BLaER1 (cell line): Measurements from ENCODE around the gene XPR1.
"Not testable (repeated sequence)": the region's sequence is repeated elsewhere in the genome, so short reads cannot be mapped to it uniquely, and the experiment has no call there.

ENCODE experiments used
- H3K27ac ChIP-seq: shearing (Covaris generic); formaldehyde crosslinking; 2 replicates; pipeline ENCODE4 v1.8.1; 2022
- H3K27me3 ChIP-seq: shearing (Covaris generic); formaldehyde crosslinking; 2 replicates; pipeline ENCODE4 v1.8.1; 2022
- H3K36me3 ChIP-seq: shearing (Covaris generic); formaldehyde crosslinking; 2 replicates; pipeline ENCODE4 v1.8.1; 2022
- H3K4me1 ChIP-seq: shearing (Covaris generic); formaldehyde crosslinking; 2 replicates; pipeline ENCODE4 v1.8.1; 2022
- H3K4me2 ChIP-seq: shearing (Covaris generic); formaldehyde crosslinking; 2 replicates; pipeline ENCODE4 v1.8.1; 2022
- H3K4me3 ChIP-seq: shearing (Covaris generic); formaldehyde crosslinking; 2 replicates; pipeline ENCODE4 v1.8.1; 2022
- H3K9ac ChIP-seq: shearing (Covaris generic); formaldehyde crosslinking; 2 replicates; pipeline ENCODE4 v1.8.1; 2022
- H3K9me3 ChIP-seq: shearing (Covaris generic); formaldehyde crosslinking; 2 replicates; pipeline ENCODE4 v1.8.1; 2022
- H4K20me1 ChIP-seq: shearing (Covaris generic); formaldehyde crosslinking; 2 replicates; pipeline ENCODE4 v1.8.1; 2022
- Cebpa-rat ChIP-seq: shearing (Covaris generic); IDR thresholded peaks from 2 replicates; pipeline ENCODE4 v1.8.1; 2022

The XPR1 gene

DNA sequence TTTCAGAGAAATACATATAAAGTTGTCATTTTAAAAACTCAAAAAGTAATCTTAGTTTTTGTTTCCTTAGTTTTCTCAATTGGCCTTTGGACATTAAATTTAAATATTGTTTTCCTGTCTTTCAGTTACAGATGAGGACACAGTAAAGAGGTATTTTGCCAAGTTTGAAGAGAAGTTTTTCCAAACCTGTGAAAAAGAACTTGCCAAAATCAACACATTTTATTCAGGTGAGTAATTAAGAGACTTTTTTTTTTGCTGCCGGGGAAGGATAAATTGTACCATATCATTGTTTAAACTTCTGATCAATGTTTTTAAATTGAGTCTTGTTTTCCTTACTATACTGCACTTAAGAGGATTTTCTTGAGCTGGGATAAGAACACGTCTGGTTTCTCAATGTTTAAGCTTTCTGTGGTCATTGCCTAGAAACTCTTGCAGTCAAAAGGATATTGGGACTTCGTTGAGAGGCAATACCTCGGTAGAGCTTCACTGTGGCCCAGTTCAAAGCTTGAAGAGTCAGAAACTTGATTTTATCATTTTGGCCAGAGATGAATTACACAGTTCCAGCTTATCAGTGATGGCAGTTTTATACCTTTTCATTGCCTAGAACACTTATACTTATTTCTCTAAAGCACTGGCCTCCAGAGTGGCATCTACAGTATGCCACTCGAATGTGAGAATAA is 155.9 kb downstream of the XPR1 start:
- Histone ChIP-seq H4K20me1 (no peaks in the 10 kb centered on the region), H3K9ac (no peak overlapping the region), H3K4me1 (peaks cover 9% of the 10 kb centered on the region), H3K27ac (no peak overlapping the region), H3K27me3 (no peaks in the 10 kb centered on the region), H3K9me3 (no peaks in the 10 kb centered on the region), H3K36me3 (peaks cover 14% of the 10 kb centered on the region; the same call in 1 of the 2 replicates), H3K4me2 (no peak overlapping the region), H3K4me3 (no peak overlapping the region)
- TF ChIP-seq Cebpa-rat = no peak

DNA sequence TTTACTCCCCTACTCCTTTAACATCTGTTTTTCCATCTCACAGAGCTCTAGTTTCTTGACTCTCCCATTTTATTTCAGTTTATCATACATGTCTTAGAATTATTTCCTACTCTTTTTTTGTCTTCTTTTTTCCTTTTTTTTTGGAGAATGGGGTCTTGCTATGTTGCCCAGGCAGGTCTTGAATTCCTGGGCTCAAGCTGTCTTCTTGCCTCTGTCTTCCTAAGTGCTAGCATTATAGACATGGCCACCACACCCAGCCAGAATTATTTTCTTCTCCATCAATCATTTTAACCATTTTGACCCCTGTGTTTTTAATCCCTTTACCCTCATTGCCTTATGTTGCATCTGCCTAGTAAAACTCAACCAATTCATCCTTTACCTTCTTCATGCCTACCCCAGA is 157.6 kb downstream of the XPR1 start:
- no peak overlapping the region for H3K4me2 ChIP-seq
- H3K27ac ChIP-seq = no peak overlapping the region
- TF ChIP-seq Cebpa-rat = no peak
- no peaks in the 10 kb centered on the region for H4K20me1 ChIP-seq
- H3K27me3 ChIP-seq = no peaks in the 10 kb centered on the region
- peaks cover 9% of the 10 kb centered on the region for H3K4me1 ChIP-seq
- peaks cover 14% of the 10 kb centered on the region; the same call in 1 of the 2 replicates for H3K36me3 ChIP-seq
- H3K9ac ChIP-seq = no peak overlapping the region
- H3K4me3 ChIP-seq = no peak overlapping the region
- H3K9me3 ChIP-seq = no peaks in the 10 kb centered on the region

DNA sequence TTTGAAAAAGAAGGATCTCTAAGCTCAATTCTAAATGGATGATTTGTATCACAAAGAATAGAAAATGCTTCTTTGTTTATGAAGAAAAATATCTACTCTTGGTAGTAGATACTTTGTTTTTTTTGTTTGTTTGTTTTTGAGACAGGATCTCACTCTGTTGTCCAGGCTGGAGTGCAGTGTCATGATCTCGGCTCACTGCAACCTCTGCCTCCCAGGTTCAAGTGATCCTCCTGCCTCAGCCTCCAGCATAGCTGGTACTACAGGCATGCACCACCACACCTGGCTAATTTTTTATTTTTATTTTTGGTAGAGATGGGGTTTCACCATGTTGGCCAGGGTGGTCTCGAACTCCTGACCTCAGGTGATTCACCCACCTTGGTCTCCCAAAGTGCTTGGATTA is 159.3 kb downstream of the XPR1 start:
- H3K4me2 ChIP-seq, H3K4me3 ChIP-seq: not testable (repeated sequence)

DNA sequence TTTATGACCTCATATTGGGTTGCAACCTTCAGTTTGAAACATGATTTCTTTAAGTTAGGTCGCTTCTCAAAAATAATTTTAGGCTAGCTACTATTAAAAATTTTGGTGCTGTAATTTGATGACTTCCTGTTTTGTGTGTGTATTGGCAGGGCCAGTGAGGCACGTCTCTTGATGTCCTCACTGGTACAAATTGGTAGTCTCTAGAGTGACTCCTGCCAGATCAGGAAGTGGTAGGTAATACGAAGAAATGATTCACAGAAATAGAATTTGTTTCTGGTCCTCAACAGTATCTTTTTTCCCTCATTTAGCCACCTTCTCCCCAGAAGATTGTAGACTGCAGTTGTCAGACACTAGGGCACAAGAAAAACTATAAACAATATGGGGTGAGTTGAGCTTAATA is 160.0 kb downstream of the XPR1 start:
- H3K27me3 ChIP-seq = no peaks in the 10 kb centered on the region
- H3K4me3 ChIP-seq = no peak overlapping the region
- TF ChIP-seq Cebpa-rat = no peak
- peaks cover 9% of the 10 kb centered on the region for H3K4me1 ChIP-seq
- H3K36me3 ChIP-seq = peaks cover 14% of the 10 kb centered on the region; the same call in 1 of the 2 replicates
- no peaks in the 10 kb centered on the region for H4K20me1 ChIP-seq
- peak overlapping the region; percentile 39; the same call in 1 of the 2 replicates for H3K4me2 ChIP-seq
- H3K9ac ChIP-seq = no peak overlapping the region
- no peak overlapping the region for H3K27ac ChIP-seq
- no peaks in the 10 kb centered on the region for H3K9me3 ChIP-seq

More for the DNA sequence above, 159.3 kb downstream of the XPR1 start:
- H3K4me1 ChIP-seq, H4K20me1 ChIP-seq, H3K9ac ChIP-seq, H3K27ac ChIP-seq, H3K9me3 ChIP-seq, H3K27me3 ChIP-seq: not testable (repeated sequence)
- H3K36me3 ChIP-seq = peaks cover 14% of the 10 kb centered on the region; the same call in 1 of the 2 replicates

DNA sequence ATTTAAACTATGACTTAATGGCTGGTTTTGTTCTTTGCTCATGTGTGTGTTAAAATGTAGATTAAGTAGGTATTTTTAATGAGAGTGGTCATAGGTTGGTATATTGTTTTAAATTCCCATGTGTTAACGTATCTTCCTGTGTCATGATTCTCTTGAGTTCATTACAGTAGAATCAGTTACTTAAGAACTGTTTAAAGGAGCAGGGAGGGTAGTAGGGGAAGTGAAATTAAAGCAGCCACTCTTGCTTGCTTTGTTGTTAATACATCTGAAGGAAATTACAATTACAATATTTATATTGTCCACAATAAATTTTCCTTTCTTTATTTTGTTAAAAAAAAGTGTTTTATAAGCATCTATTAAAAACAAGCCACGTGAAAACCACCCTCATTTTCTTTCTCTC is 161.6 kb downstream of the XPR1 start:
- Histone ChIP-seq H3K27ac (no peak overlapping the region), H3K9ac (no peak overlapping the region), H3K27me3 (no peaks in the 10 kb centered on the region), H3K4me3 (no peak overlapping the region), H4K20me1 (no peaks in the 10 kb centered on the region), H3K36me3 (peaks cover 10% of the 10 kb centered on the region; the same call in 1 of the 2 replicates), H3K4me1 (peaks cover 9% of the 10 kb centered on the region), H3K4me2 (no peak overlapping the region), H3K9me3 (no peaks in the 10 kb centered on the region)
- no peak for TF ChIP-seq Cebpa-rat

DNA sequence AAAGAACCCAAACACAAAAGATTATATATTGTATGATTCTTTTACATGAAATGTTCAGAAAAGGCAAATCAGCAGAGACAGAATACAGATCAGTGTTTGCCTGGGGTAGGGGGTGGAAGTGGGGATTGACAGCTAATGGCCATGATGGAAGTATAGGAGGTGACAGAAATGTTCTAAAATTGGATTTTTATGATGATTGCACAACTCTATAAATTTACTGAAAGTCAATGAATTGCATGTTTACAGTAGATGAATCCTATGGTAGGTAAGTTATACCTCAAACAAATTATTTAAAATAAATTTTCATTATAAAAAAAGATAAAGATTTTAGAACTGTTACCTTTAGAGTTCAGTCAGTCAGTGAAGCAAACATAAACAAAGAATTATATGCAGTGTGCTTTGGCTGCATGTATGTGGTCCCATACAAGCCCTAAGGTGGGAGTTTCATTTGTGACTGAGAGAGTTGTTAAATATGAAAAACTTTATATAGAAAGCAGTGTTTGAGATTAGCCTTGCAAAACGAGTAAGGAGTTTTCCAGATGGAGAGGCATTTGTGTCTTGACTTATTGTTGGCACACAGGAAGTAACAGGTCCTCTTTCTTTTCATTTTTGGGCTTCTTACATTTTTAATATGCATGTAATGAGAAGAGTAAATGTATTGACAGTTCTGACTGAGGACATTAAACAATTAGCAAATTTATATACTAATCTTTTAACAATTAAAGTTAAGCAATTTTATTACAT is 165.2 kb downstream of the XPR1 start:
- TF ChIP-seq Cebpa-rat = no peak
- H3K4me3 ChIP-seq = no peak overlapping the region
- peaks cover 3% of the 10 kb centered on the region for H3K4me1 ChIP-seq
- H3K36me3 ChIP-seq = no peaks in the 10 kb centered on the region
- H3K27me3 ChIP-seq = no peaks in the 10 kb centered on the region
- no peak overlapping the region for H3K27ac ChIP-seq
- no peak overlapping the region for H3K9ac ChIP-seq
- no peaks in the 10 kb centered on the region for H4K20me1 ChIP-seq
- H3K4me2 ChIP-seq = no peak overlapping the region
- no peaks in the 10 kb centered on the region for H3K9me3 ChIP-seq

DNA sequence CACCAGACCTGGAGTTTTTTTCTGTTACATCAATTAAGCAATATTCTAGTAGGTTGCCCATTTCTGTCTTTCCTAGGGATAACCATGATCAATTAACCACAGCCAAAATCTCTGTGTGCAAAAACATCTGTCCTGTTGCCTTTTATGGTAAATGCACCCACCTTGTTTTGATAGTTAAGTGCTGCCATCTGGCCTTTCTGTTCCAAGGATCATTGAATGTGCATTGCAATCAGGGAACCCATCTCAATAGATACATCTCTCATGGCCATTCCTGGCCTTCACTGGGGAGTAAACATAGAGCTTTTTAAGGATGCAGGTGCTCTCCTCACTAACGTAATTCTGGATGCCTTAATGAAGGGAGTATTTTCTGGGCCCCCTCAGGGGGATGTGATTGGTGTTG is 169.1 kb downstream of the XPR1 start:
- H3K9ac ChIP-seq = no peak overlapping the region
- H4K20me1 ChIP-seq = no peaks in the 10 kb centered on the region
- no peaks in the 10 kb centered on the region for H3K9me3 ChIP-seq
- no peaks in the 10 kb centered on the region for H3K27me3 ChIP-seq
- no peaks in the 10 kb centered on the region for H3K4me1 ChIP-seq
- H3K4me3 ChIP-seq = no peak overlapping the region
- no peak overlapping the region for H3K4me2 ChIP-seq
- H3K27ac ChIP-seq = no peak overlapping the region
- TF ChIP-seq Cebpa-rat = no peak
- 0 out of 2 replicates have a peak, but pooled peaks cover 2% of the 10 kb centered on the region for H3K36me3 ChIP-seq

DNA sequence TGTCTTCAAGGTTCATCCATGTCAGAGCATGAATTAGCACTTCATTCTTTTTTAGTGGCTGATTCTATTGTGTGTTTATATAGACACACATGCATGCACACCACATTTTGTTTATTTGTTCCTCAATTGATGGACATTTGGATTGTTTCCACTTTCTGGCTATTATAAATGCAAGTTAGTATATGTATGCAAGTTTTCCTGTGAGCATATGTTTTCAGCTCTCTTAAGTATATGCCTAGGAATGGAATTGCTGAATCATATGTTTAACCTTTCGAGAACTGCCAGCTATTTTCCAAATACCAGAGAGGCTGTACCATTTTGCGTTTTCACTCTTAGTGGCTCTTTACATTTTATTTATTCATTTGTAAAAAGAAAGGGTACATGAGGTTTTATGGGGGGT is 171.0 kb downstream of the XPR1 start:
- H3K4me2 ChIP-seq = no peak overlapping the region
- H3K4me1 ChIP-seq = no peaks in the 10 kb centered on the region
- no peak overlapping the region for H3K9ac ChIP-seq
- peaks cover 11% of the 10 kb centered on the region; the same call in 1 of the 2 replicates for H3K36me3 ChIP-seq
- H3K27ac ChIP-seq = no peak overlapping the region
- no peak for TF ChIP-seq Cebpa-rat
- H3K4me3 ChIP-seq = no peak overlapping the region
- no peaks in the 10 kb centered on the region for H3K27me3 ChIP-seq
- no peaks in the 10 kb centered on the region for H3K9me3 ChIP-seq
- H4K20me1 ChIP-seq = no peaks in the 10 kb centered on the region

DNA sequence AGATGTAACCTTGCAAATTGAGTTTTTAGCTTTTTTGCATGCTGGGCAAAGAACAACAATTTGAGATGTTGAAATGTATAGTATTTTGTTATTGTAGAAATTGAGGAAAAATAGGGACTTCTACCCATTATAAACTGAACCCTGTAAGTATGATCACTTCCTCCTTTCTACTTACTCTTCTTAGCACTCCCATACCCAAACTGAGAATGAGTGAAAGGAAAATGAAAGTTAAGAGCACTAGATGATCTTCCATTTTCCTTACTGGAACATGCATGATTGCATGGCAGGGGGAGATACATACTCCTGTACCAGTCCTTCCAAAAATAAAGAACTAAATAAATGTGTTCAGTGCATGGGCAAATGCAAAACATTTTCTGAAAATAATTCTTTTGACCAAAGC is 173.5 kb downstream of the XPR1 start:
- Histone ChIP-seq H4K20me1 (no peaks in the 10 kb centered on the region), H3K4me3 (no peak overlapping the region), H3K9me3 (no peaks in the 10 kb centered on the region), H3K36me3 (peaks cover 12% of the 10 kb centered on the region; the same call in 1 of the 2 replicates), H3K27me3 (no peaks in the 10 kb centered on the region), H3K27ac (no peak overlapping the region), H3K4me2 (no peak overlapping the region), H3K9ac (no peak overlapping the region), H3K4me1 (no peaks in the 10 kb centered on the region)
- no peak for TF ChIP-seq Cebpa-rat

DNA sequence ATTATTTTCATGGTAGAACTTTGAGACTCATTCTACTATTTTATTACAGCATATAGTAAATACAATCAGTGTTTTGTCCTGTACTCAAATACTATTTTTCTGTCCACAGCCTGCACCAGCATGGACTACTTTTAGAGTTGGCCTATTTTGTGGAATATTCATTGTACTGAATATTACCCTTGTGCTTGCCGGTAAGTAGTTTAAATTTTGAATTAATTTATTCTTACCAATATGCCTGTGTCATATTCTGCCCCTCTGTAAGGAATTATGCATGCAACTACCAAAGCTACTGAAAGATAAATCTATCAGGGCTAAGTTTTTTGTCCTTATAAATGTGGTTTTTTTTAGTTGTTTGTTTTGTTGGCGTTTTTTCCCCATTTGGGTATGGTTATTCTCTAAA is 179.5 kb downstream of the XPR1 start:
- Histone ChIP-seq H3K27ac (no peak overlapping the region), H4K20me1 (no peaks in the 10 kb centered on the region), H3K9ac (no peak overlapping the region), H3K4me3 (no peak overlapping the region), H3K27me3 (no peaks in the 10 kb centered on the region), H3K4me1 (no peaks in the 10 kb centered on the region), H3K4me2 (no peak overlapping the region), H3K36me3 (peaks cover 23% of the 10 kb centered on the region; the same call in 1 of the 2 replicates), H3K9me3 (no peaks in the 10 kb centered on the region)
- no peak for TF ChIP-seq Cebpa-rat
